IPS-18c (cell line): ENCODE data around the gene S100A7.
"Not testable (repeated sequence)": the region's sequence is repeated elsewhere in the genome, so short reads cannot be mapped to it uniquely, and the experiment has no call there.

Experiments
- H3K4me3 ChIP-seq: 2 replicates; pipeline ENCODE4 v1.7.0; 2013; ENCODE audit warnings: low read depth, mild to moderate bottlenecking, low read length, moderate library complexity; ENCODE audit not compliant: insufficient read depth
- H3K9me3 ChIP-seq: one replicate; pipeline ENCODE4 v1.6.1; 2013; ENCODE audit warnings: mild to moderate bottlenecking, low read length, moderate library complexity; ENCODE audit not compliant: control insufficient read depth, insufficient read depth

Gene S100A7

DNA sequence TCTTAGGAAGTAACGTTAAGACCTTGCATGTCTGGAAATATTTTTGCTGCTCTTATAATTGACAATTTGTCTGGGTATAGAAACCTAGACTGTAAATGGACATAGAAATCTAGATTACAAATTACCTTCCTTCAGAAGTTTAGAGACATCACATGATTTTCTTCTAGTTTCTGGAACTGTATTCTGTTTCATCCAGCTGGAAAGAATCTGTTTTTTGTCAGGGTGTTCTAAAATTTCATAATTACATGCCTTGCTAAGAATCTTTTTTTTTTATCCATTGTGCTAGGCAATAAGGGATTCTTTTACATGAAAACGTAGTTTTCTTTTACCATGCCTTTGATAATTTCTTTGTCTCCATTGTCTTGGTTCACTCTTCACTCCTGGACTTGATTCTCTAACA is 20.7 kb upstream of the S100A7 start:
- Histone ChIP-seq H3K9me3 (no peaks in the 10 kb centered on the region), H3K4me3 (no peak overlapping the region)

DNA sequence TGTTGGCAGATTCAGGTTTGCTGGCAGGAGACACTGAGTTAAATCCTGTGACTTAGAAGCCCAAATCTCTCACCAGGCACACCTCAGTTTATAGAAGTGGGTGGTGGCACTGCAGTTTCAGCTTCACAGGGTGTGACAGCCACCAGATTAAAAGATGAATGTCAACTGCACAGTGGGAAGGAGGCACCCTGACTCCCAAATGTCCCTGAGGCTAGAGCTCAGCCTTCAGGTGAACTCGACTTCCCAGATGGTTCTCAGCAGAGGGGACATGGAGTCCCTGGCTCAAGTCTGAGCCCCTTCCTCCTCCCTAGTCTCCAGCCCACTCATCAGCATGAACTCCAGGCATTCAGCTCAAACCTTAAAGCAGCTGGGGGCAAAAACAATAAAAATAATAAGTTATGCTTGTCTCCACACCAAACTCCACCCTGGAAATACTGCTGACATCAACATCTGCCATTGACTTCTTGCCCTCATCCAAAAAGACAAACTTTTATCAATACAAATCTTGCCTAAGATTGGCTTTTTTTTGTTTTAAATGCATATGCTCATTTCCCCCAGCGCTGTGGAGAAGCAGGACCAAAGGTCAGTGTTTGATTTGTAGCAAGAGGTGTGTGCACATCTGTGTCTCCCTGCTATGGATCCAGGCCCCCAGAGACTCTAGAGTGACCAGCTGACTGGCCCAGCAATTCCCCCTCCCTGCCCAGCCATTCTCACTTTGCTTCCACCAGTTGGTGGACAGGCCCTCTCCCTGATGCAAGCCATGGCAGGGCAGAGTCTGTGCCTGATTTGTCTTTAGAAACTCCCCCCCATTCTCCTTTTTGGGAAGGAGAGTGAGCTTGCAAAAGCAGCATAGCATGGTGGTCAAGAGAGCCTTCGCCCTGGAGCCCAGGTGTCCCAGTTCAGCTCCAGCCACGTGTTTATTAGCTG is 18.5 kb upstream of the S100A7 start:
- Histone ChIP-seq H3K9me3 (no peaks in the 10 kb centered on the region), H3K4me3 (no peak overlapping the region)

- H3K9me3 ChIP-seq = no peaks in the 10 kb centered on the region
- no peak overlapping the region for H3K4me3 ChIP-seq
Observed at GRCh38 chr1:153478047-153478691, 17.7 kb upstream of the S100A7 start.

DNA sequence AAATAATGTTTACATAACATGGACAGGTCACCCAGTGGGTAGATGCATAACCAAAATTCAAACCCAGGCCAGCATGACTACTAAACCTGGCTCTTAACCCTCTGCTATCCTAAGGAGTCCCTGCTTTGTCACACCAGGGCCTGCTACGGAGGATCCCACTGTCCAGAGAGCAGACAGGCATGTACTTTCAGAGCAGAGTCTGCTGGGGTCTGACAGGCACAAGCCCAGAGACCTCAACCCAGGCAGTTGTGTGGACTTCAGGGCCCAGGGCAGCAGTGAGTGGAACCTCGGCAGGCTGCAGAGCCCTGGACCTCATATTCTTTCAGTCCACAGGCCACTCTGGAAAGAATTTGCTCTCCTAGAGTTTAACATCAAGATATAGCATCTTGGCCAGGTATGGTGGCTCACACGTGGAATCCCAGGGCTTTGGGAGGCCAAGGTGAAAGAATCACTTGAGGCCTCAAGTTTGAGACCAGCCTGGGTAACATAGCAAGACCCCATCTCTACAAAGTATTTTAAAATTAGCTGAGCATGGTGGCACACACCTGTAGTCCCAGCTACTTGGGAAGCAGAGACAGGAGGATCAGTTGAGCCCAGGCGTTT is 16.1 kb upstream of the S100A7 start:
- Histone ChIP-seq H3K9me3 (peaks cover 3% of the 10 kb centered on the region), H3K4me3 (no peak overlapping the region)

DNA sequence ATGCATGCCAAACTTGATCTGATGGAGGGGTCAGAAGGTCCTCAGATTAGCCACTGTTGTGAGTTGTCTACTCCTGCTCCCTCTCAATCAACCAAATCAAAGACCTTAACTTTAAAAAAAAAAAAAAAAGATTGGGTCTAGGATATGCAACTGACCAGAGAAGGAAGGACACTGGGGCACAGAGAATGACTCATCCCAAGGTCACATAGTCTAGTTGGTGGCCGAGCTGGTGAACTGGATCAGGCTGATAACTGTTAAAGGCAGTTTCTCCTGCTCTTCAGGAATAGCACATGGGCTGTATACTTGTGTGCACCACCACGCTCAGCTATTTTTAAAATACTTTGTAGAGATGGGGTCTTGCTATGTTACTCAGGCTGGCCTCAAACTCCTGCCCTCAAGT is 14.8 kb upstream of the S100A7 start:
- Histone ChIP-seq H3K9me3 (peaks cover 3% of the 10 kb centered on the region), H3K4me3 (no peak overlapping the region)

- Histone ChIP-seq H3K9me3 (peaks cover 3% of the 10 kb centered on the region), H3K4me3 (no peak overlapping the region)
Observed at GRCh38 chr1:153474347-153474746, 13.9 kb upstream of the S100A7 start.

DNA sequence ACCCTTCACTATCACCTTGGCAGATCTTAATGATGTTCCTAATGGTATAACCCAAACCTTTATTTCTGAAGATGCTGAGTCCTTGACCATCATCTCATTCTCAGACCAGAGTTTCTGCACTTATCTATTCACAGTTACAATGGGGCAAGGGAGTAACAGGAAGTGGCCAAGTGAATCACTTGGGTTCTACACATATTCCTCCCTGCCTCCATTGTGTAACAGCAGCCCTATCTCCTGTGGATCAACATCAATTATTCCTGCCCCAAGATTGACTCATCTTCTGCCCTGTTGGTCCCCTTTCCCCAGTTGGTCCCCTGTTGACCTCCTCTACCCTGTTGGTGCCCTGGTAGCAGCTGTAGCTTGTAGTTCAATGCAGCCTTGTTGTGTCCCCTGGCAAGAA is 10.3 kb upstream of the S100A7 start:
- H3K9me3 ChIP-seq = peaks cover 3% of the 10 kb centered on the region
- H3K4me3 ChIP-seq = no peak overlapping the region

DNA sequence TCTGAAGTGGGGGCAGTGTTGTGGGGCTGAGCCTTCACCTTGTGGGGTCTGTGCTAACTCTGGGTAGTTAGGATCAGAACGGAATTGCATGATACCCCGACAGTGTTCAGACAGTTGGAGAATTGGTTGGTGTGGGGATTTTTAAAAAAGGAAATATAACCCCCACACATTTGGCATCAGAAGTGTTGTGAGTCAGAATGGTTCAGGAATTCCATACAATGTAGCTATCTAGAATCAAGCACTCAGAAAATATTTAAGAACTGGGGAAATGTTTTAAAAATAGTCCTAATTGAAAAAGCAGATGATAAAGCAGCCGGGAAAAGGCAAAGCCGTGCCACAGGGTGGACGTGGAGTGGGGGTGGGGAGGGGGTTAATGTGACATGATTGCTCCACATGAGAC is 6.5 kb upstream of the S100A7 start:
- Histone ChIP-seq H3K9me3 (no peaks in the 10 kb centered on the region), H3K4me3 (no peak overlapping the region)

- Histone ChIP-seq H3K4me3 (no peak overlapping the region), H3K9me3 (no peaks in the 10 kb centered on the region)
Observed at GRCh38 chr1:153465811-153466636, 5.6 kb upstream of the S100A7 start.

DNA sequence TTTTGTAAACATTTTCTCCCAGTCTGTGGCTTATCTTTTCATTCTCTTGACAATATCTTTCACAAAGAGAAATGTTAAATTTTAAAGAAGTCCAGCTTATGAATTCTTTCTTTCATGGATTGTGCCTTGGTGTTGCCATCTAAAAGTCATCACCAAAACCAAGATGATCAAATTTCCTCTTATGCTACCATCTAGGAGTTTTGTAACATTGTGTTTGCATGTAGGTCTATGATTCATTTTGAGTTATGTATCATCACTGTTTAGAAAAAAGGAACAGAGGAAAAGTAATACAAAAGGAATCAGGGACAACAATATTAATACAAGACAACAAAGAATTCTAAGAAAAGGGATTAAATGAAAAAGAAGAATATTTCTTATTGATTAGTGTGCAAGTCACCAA is 2.3 kb upstream of the S100A7 start:
- H3K4me3 ChIP-seq, H3K9me3 ChIP-seq: not testable (repeated sequence)

DNA sequence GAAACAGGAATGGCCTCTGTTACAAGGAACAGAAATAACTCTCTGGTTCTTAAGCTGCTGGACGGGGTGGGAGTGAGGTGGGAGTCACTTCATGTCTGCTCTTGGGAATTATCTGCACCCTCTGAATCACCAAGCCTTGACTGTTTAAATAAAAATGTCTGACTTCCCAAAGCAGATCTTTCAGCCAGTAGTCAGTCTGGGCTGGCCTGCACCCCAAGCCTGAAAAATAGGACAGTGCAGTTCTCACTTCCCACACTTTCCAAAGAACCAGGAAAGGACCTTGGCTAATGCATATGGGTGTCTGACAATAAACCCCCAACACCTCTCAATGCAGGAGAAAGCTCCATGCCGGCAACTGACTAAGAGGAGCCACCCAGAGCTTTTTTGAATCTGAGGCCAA is 796 bp downstream of the S100A7 start:
- H3K9me3 ChIP-seq = no peaks in the 10 kb centered on the region
- H3K4me3 ChIP-seq = no peak overlapping the region

DNA sequence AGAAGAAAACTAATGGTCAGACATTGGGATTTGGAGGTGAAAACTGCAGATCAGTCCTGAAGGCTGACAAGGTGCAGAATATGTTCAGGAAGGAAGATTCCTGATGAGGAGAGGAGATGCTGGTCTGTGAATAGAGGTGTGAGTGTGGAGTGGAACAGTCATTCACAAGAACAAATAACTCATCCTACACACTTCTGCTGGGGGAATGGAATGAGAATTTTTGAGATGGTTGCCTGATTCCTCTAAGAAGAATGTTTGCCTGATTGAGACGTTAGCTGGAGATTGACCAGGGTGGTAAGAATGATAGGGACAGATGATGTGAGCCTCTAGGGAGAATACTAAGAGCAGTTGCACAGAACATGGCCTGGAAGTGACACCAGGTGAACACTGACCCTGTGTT is 4.1 kb downstream of the S100A7 start:
- H3K9me3 ChIP-seq = no peaks in the 10 kb centered on the region
- no peak overlapping the region for H3K4me3 ChIP-seq

- H3K9me3 ChIP-seq, H3K4me3 ChIP-seq: not testable (repeated sequence)
Observed at GRCh38 chr1:153448851-153449250, 11.6 kb downstream of the S100A7 start.

DNA sequence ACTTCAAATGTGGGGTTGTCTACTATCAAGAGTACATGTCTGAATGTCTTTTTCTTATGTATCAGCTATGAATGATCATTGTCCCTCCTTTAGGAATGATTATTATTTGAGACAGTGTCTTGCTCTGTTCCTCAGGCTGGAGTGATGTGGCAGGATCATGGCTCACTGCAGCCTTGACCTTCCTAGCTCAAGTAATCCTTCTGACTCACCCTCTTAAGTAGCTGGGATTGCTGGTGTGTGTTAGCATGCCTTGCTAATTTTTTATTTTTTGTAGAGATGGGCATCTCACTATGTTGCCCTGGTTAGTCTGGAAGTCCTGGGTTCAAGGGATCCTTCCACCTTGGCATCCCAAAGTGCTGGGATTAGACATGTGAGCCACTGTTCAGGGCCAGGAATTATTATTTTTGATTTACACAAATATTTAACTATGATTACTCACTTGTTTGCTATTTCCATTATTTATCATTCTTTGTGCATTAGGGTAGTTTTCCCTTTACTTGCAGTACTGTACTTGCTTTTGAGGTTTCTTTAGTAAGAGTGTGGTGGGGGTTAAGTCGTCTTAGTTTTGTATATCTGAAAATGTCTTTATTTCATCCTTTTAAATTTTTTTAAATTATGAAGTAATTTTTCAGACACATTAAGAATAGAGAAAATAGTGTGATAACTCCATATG is 12.8 kb downstream of the S100A7 start:
- Histone ChIP-seq H3K4me3 (no peak overlapping the region), H3K9me3 (no peaks in the 10 kb centered on the region)

GRCh38 chr1:153444078-153444477 is 16.4 kb downstream of the S100A7 start:
- Histone ChIP-seq H3K4me3 (no peak overlapping the region), H3K9me3 (no peaks in the 10 kb centered on the region)

DNA sequence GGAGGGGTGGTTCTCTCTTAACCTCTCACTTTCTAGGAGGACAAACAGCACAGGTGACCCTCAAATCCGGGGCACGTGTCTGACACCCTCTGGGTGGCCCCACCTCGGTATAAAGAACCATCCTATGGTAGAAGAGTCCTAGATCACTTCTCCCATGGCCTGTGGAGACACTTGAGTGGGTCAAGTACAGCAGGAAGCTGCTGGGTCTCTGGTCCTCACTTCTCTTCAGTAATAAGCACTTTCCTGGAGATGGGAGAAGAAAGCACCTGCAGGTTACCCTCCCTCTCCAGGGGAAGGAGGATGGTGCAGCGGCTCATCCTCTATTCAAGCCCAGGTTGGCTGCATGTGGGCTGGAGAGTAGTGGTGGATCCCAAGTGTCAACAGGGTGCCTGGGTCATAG is 17.0 kb downstream of the S100A7 start:
- no peak overlapping the region for H3K4me3 ChIP-seq
- no peaks in the 10 kb centered on the region for H3K9me3 ChIP-seq

GRCh38 chr1:153441238-153441755 is 19.2 kb downstream of the S100A7 start:
- Histone ChIP-seq H3K4me3 (no peak overlapping the region), H3K9me3 (no peaks in the 10 kb centered on the region)
